ENCODE results near the gene SMTN.

The SMTN gene

DNA sequence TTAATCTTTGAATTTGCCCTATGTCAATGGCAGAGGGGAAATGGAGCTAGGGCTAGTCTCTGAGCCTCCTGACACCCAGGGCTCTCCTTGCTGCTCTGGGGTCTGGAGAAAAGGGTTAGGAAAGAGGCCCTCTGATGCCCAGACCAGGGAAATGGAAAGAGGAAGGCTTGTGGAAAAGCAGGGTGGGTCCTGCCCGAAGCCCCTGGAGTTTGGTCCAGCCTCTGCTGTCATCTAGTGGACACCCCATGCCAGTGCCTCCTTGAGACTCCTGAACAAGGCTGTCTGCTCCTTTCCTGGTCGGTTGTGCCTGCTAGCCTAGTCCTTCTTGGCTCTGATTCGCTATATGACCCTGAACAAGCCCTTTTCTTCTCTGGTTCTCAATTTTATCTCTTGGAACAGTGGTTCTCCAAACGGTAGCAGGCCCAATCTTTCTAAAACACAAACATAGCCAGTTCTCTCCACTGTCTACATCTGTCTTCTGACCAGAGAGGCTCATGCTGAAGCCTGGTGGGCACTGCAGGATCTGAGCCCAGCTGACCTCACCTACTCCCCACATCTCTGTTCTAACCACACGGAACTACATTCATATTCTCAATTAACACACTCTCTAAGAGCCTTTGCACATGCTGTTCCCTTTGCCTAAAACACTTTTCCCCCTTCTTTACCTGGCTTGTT is 68.0 kb downstream of the SMTN start:
- TF ChIP-seq CTCF (IDR thresholded peaks at IDR 0.05; ENCODE audit: low read depth, low read length, missing control alignments), result peak; percentile 97
- peak; percentile 62 for DNase-seq (ENCODE audit: low read depth)
- H3K4me3 ChIP-seq (ENCODE audit: low read depth, low read length), result no peak overlapping the region
- in situ Hi-C loops (cut with HindIII; ENCODE audit: low sequenced_read_pairs), result no loop called here

- peak; percentile 56 for TF ChIP-seq CTCF (IDR thresholded peaks at IDR 0.05; ENCODE audit: low read depth, low read length, missing control alignments)
- H3K4me3 ChIP-seq (ENCODE audit: low read depth, low read length), result no peak overlapping the region
- DNase-seq (ENCODE audit: low read depth), result no peak
- in situ Hi-C loops (cut with HindIII; ENCODE audit: low sequenced_read_pairs), result no loop called here
Measured at GRCh38 chr22:31150615-31151014, 69.5 kb downstream of the SMTN start.

DNA sequence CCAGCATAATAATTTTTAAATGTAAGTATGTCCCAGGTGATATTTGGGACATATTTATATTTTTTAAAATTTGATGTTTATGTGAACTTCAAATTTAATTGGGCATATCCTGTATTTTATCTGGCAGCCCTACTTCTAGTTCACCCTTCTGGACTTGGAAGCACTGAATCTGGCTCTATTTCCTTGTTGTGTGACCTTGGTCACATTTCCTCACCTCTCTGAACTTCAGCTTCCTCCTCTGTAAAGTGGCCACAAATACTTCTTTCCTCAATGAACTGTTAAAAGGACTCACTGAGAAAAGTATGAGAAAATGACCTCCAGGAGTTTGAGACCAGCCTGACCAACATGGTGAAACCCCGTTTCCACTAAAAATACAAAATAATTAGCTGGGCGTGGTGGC is 70.8 kb downstream of the SMTN start:
- in situ Hi-C loops (cut with HindIII; ENCODE audit: low sequenced_read_pairs), result no loop called here
- H3K4me3 ChIP-seq (ENCODE audit: low read depth, low read length), result no peak overlapping the region
- TF ChIP-seq CTCF (IDR thresholded peaks at IDR 0.05; ENCODE audit: low read depth, low read length, missing control alignments), result no peak
- no peak for DNase-seq (ENCODE audit: low read depth)

GRCh38 chr22:31153357-31153756 is 72.2 kb downstream of the SMTN start:
- no peak for TF ChIP-seq CTCF (IDR thresholded peaks at IDR 0.05; ENCODE audit: low read depth, low read length, missing control alignments)
- DNase-seq (ENCODE audit: low read depth), result no peak
- no peak overlapping the region for H3K4me3 ChIP-seq (ENCODE audit: low read depth, low read length)
- in situ Hi-C loops (cut with HindIII; ENCODE audit: low sequenced_read_pairs), result no loop called here

Measured in astrocyte of the cerebellum (primary cell).